ENCODE data around the gene SAPCD2.
"Not testable (repeated sequence)": the region's sequence is repeated elsewhere in the genome, so short reads cannot be mapped to it uniquely, and the experiment has no call there.

SAPCD2 gene, protein sequence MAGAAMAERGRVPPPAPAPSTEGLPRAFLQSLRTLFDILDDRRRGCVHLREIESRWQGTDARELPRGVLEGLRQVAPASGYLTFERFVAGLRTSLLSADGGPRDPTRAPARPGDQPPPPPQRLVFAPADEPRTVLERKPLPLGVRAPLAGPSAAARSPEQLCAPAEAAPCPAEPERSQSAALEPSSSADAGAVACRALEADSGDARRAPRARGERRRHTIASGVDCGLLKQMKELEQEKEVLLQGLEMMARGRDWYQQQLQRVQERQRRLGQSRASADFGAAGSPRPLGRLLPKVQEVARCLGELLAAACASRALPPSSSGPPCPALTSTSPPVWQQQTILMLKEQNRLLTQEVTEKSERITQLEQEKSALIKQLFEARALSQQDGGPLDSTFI

GRCh38 chr9:137070201-137070905 is at the start of gene SAPCD2:
TSS of gene SAPCD2 (minus strand) at chr9:137070557. CDS start at chr9:137070460, 97 bp downstream.
- Histone ChIP-seq H3K4me1 (ENCODE audit: control insufficient read depth, low read length) (peaks cover 44% of the 10 kb centered on the region), H3F3A (ENCODE audit: control insufficient read depth, insufficient read depth) (peaks cover 3% of the 10 kb centered on the region; the same call in 1 of the 2 replicates), H3K4me2 (ENCODE audit: low read length) (peak within 1 kb of the TSS; percentile 79), H3K27ac (ENCODE audit: low read depth, low read length) (peak within 1 kb of the TSS; percentile 22), H3K36me3 (ENCODE audit: control insufficient read depth, low read length) (peaks cover 11% of the 10 kb centered on the region), H3K79me2 (ENCODE audit: control insufficient read depth, low read length) (peaks cover 42% of the 10 kb centered on the region), H3K4me3 (ENCODE audit: low read length) (peak within 1 kb of the TSS; percentile 95), H3K9me3 (ENCODE audit: control insufficient read depth, insufficient read depth, low read length) (no peaks in the 10 kb centered on the region), H3K27me3 (ENCODE audit: control insufficient read depth, low read length) (no peaks in the 10 kb centered on the region), H4K20me1 (ENCODE audit: control insufficient read depth, insufficient read depth, low read depth, low read length) (peaks cover 13% of the 10 kb centered on the region), H3K9me2 (replicated peaks; ENCODE audit: control insufficient read depth, low read length) (no peaks in the 10 kb centered on the region)
- TF ChIP-seq EZH2phosphoT487 (IDR thresholded peaks at IDR 0.05; ENCODE audit: borderline replicate concordance, low read length) (no peak), CTCF (IDR thresholded peaks at IDR 0.05; ENCODE audit: low read depth, low read length, poor library complexity, severe bottlenecking) (no peak)

DNA sequence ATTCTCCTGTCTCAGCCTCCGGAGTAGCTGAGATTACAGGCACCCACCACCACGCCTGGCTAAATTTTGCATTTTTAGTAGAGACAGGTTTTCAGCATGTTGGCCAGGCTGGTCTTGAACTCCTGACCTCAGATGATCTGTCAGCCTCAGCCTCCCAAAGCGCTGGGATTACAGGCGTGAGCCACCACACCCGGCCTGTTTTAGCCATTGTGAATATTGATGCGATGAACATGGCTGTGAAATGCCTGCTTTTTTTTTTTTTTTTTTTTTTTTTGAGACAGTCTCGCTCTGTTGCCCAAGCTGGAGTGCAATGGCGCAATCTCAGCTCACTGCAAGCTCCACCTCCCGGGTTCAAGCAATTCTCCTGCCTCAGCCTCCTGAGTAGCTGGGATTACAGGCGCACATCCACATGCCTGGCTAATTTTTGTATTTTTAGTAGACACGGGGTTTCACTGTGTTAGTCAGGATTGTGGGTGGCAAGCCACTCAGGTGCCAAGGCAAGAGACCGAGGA is 47.8 kb upstream of the SAPCD2 start:
- not testable (repeated sequence) for H3K9me3 ChIP-seq (ENCODE audit: control insufficient read depth, insufficient read depth, low read length); H3K4me2 ChIP-seq (ENCODE audit: low read length); H4K20me1 ChIP-seq (ENCODE audit: control insufficient read depth, insufficient read depth, low read depth, low read length); H3K4me3 ChIP-seq (ENCODE audit: low read length); H3K27me3 ChIP-seq (ENCODE audit: control insufficient read depth, low read length); H3K9me2 ChIP-seq (replicated peaks; ENCODE audit: control insufficient read depth, low read length); H3K27ac ChIP-seq (ENCODE audit: low read depth, low read length)
- Histone ChIP-seq H3F3A (ENCODE audit: control insufficient read depth, insufficient read depth) (peaks cover 24% of the 10 kb centered on the region), H3K79me2 (ENCODE audit: control insufficient read depth, low read length) (peaks cover 18% of the 10 kb centered on the region), H3K36me3 (ENCODE audit: control insufficient read depth, low read length) (peaks cover 11% of the 10 kb centered on the region), H3K4me1 (ENCODE audit: control insufficient read depth, low read length) (peaks cover 64% of the 10 kb centered on the region)

GRCh38 chr9:137117269-137117731 is 46.9 kb upstream of the SAPCD2 start:
- Histone ChIP-seq H3K4me1 (ENCODE audit: control insufficient read depth, low read length) (peaks cover 61% of the 10 kb centered on the region), H4K20me1 (ENCODE audit: control insufficient read depth, insufficient read depth, low read depth, low read length) (no peaks in the 10 kb centered on the region), H3K27me3 (ENCODE audit: control insufficient read depth, low read length) (no peaks in the 10 kb centered on the region), H3K4me3 (ENCODE audit: low read length) (no peak overlapping the region), H3K79me2 (ENCODE audit: control insufficient read depth, low read length) (peaks cover 26% of the 10 kb centered on the region), H3K27ac (ENCODE audit: low read depth, low read length) (no peak overlapping the region), H3K36me3 (ENCODE audit: control insufficient read depth, low read length) (peaks cover 18% of the 10 kb centered on the region), H3K4me2 (ENCODE audit: low read length) (no peak overlapping the region), H3K9me2 (replicated peaks; ENCODE audit: control insufficient read depth, low read length) (no peaks in the 10 kb centered on the region), H3K9me3 (ENCODE audit: control insufficient read depth, insufficient read depth, low read length) (no peaks in the 10 kb centered on the region), H3F3A (ENCODE audit: control insufficient read depth, insufficient read depth) (peaks cover 17% of the 10 kb centered on the region)
- TF ChIP-seq CTCF (IDR thresholded peaks at IDR 0.05; ENCODE audit: low read depth, low read length, poor library complexity, severe bottlenecking) (no peak), EZH2phosphoT487 (IDR thresholded peaks at IDR 0.05; ENCODE audit: borderline replicate concordance, low read length) (no peak)
